H7 (cell line): ENCODE data around the gene TBXA2R. TPM values are rescaled to one million over a fixed set of nuclear protein-coding genes. Genes with fewer than 3 reads are reported as not detected.
"Not testable (repeated sequence)": the region's sequence is repeated elsewhere in the genome, so short reads cannot be mapped to it uniquely, and the experiment has no call there.

ENCODE experiments used
- DNase-seq: peaks from one replicate; pipeline ENCODE4 v3.0.0; 2012
- H3K27me3 ChIP-seq: 2 replicates; pipeline ENCODE4 v1.6.0; 2011; ENCODE audit warnings: mild to moderate bottlenecking, low read length; ENCODE audit not compliant: control insufficient read depth, insufficient read depth
- H3K36me3 ChIP-seq: replicated peaks from 2 replicates; pipeline ENCODE4 v1.5.1; 2011; ENCODE audit warnings: low read length; ENCODE audit not compliant: control insufficient read depth, insufficient read depth
- H3K4me3 ChIP-seq: 2 replicates; pipeline ENCODE4 v1.5.1; 2011; ENCODE audit warnings: low read depth, mild to moderate bottlenecking, control low read depth, low read length, moderate library complexity; ENCODE audit not compliant: insufficient read depth
- total RNA-seq: library from RNA; depleted of rRNA; stranded (reverse); fragments of >200 nt; shearing (Covaris generic); gene quantifications from 2 replicates; pipeline ENCODE4 v1.2.3, GENCODE V29; 2014; rRNA removed

The TBXA2R gene
- 0.18 and 0.45 TPM in 2 replicates for total RNA-seq

GRCh38 chr19:3606690-3607289 is at the start of gene TBXA2R:
Gene TBXA2R (minus strand): TSS chr19:3606875. CDS start chr19:3600634, 6,241 bp downstream.
- H3K36me3 ChIP-seq = peaks cover 1% of the 10 kb centered on the region; the same call in 1 of the 2 replicates
- peak; percentile 97 for DNase-seq
- peak within 1 kb of the TSS; percentile 57 for H3K4me3 ChIP-seq
- H3K27me3 ChIP-seq = peaks cover 6% of the 10 kb centered on the region

- H3K36me3 ChIP-seq = peaks cover 5% of the 10 kb centered on the region
- H3K4me3 ChIP-seq = no peak overlapping the region
- no peaks in the 10 kb centered on the region for H3K27me3 ChIP-seq
- no peak for DNase-seq
Measured at GRCh38 chr19:3656073-3656746, 49.5 kb upstream of the TBXA2R start.

- H3K36me3 ChIP-seq = peaks cover 5% of the 10 kb centered on the region
- H3K4me3 ChIP-seq = no peak overlapping the region
- no peak for DNase-seq
- no peaks in the 10 kb centered on the region for H3K27me3 ChIP-seq
Measured at GRCh38 chr19:3655402-3656072, 48.9 kb upstream of the TBXA2R start.

GRCh38 chr19:3653865-3654513 is 47.3 kb upstream of the TBXA2R start:
- Histone ChIP-seq H3K36me3 (peaks cover 5% of the 10 kb centered on the region), H3K27me3 (no peaks in the 10 kb centered on the region), H3K4me3 (no peak overlapping the region)
- peak; percentile 83 for DNase-seq

- H3K4me3 ChIP-seq = no peak overlapping the region
- no peak for DNase-seq
- H3K36me3 ChIP-seq = peaks cover 5% of the 10 kb centered on the region
- no peaks in the 10 kb centered on the region for H3K27me3 ChIP-seq
Measured at GRCh38 chr19:3653081-3653795, 46.6 kb upstream of the TBXA2R start.

GRCh38 chr19:3652422-3652821 is 45.7 kb upstream of the TBXA2R start:
- H3K27me3 ChIP-seq = no peaks in the 10 kb centered on the region
- DNase-seq = no peak
- H3K4me3 ChIP-seq = no peak overlapping the region
- H3K36me3 ChIP-seq = peaks cover 3% of the 10 kb centered on the region

GRCh38 chr19:3651684-3652083 is 45.0 kb upstream of the TBXA2R start:
- no peaks in the 10 kb centered on the region for H3K27me3 ChIP-seq
- no peaks in the 10 kb centered on the region; the same call in 1 of the 2 replicates for H3K36me3 ChIP-seq
- no peak overlapping the region for H3K4me3 ChIP-seq
- DNase-seq = no peak

GRCh38 chr19:3649888-3650287 is 43.2 kb upstream of the TBXA2R start:
- peak; percentile 82 for DNase-seq
- Histone ChIP-seq H3K36me3 (no peaks in the 10 kb centered on the region; the same call in 1 of the 2 replicates), H3K4me3 (no peak overlapping the region), H3K27me3 (no peaks in the 10 kb centered on the region)

- H3K27me3 ChIP-seq = no peaks in the 10 kb centered on the region
- DNase-seq = no peak
- H3K36me3 ChIP-seq = no peaks in the 10 kb centered on the region; the same call in 1 of the 2 replicates
- H3K4me3 ChIP-seq = no peak overlapping the region
Measured at GRCh38 chr19:3648037-3648905, 41.6 kb upstream of the TBXA2R start.

GRCh38 chr19:3647102-3647501 is 40.4 kb upstream of the TBXA2R start:
- H3K27me3 ChIP-seq, H3K36me3 ChIP-seq, H3K4me3 ChIP-seq, DNase-seq: not testable (repeated sequence)

GRCh38 chr19:3646336-3647092 is 39.8 kb upstream of the TBXA2R start:
- DNase-seq = no peak
- Histone ChIP-seq H3K27me3 (no peaks in the 10 kb centered on the region), H3K4me3 (no peak overlapping the region), H3K36me3 (no peaks in the 10 kb centered on the region; the same call in 1 of the 2 replicates)

- no peak overlapping the region for H3K4me3 ChIP-seq
Measured at GRCh38 chr19:3645726-3646125, 39.1 kb upstream of the TBXA2R start.

GRCh38 chr19:3645067-3645396 is 38.4 kb upstream of the TBXA2R start:
- Histone ChIP-seq H3K36me3 (no peaks in the 10 kb centered on the region; the same call in 1 of the 2 replicates), H3K27me3 (no peaks in the 10 kb centered on the region), H3K4me3 (no peak overlapping the region)
- DNase-seq = no peak

More at GRCh38 chr19:3645726-3646125, 39.1 kb upstream of the TBXA2R start:
- no peaks in the 10 kb centered on the region for H3K27me3 ChIP-seq
- H3K36me3 ChIP-seq = no peaks in the 10 kb centered on the region; the same call in 1 of the 2 replicates
- DNase-seq = no peak
